GM21717 (cell line): Measurements from ENCODE around the gene DYNC2H1.

Experiments used
- ATAC-seq: cut with Tn5 transposase; IDR thresholded peaks from one replicate; pipeline ENCODE4 v1.9.1; 2021; ENCODE audit warnings: mild to moderate bottlenecking, moderate library complexity; ENCODE audit not compliant: unreplicated experiment

The DYNC2H1 gene

GRCh38 chr11:103529181-103529684, 420.0 kb downstream of the DYNC2H1 start:
- ATAC-seq, result no peak
